Measurements from ENCODE around the gene MDN1.
"Not testable (repeated sequence)": the region's sequence is repeated elsewhere in the genome, so short reads cannot be mapped to it uniquely, and the experiment has no call there.

DNA sequence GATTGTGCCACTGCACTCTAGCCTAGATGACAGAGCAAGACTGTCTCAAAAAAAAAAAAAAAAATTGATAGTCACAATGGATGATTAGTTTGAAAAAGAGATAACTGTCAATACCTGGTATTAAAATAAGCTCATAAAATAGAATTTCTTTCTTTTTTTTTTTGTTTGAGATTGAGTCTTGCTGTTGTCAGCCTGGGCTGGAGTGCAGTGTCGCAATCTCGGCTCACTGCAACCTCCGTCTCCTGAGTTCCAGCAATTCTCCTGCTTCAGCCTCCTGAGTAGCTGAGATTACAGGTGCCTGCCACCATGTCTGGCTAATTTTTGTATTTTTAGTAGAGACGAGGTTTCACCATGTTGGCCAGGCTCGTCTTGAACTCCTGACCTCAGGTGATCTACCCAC, 27.9 kb upstream of the MDN1 start:
- not testable (repeated sequence) for TF ChIP-seq EZH2 (IDR thresholded peaks at IDR 0.05; ENCODE audit: low read length, unreplicated experiment); EZH2phosphoT487 (IDR thresholded peaks at IDR 0.05; ENCODE audit: borderline replicate concordance, low read length)
- TF ChIP-seq, protein P1, sequence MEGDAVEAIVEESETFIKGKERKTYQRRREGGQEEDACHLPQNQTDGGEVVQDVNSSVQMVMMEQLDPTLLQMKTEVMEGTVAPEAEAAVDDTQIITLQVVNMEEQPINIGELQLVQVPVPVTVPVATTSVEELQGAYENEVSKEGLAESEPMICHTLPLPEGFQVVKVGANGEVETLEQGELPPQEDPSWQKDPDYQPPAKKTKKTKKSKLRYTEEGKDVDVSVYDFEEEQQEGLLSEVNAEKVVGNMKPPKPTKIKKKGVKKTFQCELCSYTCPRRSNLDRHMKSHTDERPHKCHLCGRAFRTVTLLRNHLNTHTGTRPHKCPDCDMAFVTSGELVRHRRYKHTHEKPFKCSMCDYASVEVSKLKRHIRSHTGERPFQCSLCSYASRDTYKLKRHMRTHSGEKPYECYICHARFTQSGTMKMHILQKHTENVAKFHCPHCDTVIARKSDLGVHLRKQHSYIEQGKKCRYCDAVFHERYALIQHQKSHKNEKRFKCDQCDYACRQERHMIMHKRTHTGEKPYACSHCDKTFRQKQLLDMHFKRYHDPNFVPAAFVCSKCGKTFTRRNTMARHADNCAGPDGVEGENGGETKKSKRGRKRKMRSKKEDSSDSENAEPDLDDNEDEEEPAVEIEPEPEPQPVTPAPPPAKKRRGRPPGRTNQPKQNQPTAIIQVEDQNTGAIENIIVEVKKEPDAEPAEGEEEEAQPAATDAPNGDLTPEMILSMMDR (conservative IDR thresholded peaks at IDR 0.05; ENCODE audit: low read depth, low read length) = not testable (repeated sequence)
